ENCODE results near the gene MAFB. TPM values are rescaled to one million over a fixed set of nuclear protein-coding genes. Genes with fewer than 3 reads are reported as not detected.

Gene MAFB
- total and polyA plus RNA-seq, 9 of the 15 experiments (the other 6 are each of a cell fraction or from before 2014, with no cell fraction given) = 0.04 TPM; not detected in 8

- no peak overlapping the region for H3K27ac ChIP-seq (ENCODE audit: extremely low read depth, low read depth, low read length)
- H3K79me2 ChIP-seq (ENCODE audit: control insufficient read depth, insufficient read depth, low read length) = no peaks in the 10 kb centered on the region
- POLR2A ChIA-PET = interaction anchor here (1.0 to 1.2 kb wide), 2 partner anchors 13 to 16 kb away, joined by 3 to 5 read pairs; no protein-coding TSS in a partner anchor
- H3K4me1 ChIP-seq (replicated peaks in 1 of 2; ENCODE audit: control insufficient read depth in 2 of 2, insufficient read depth in 2 of 2, low read length in 2 of 2) = no peaks in the 10 kb centered on the region
- no peak for FAIRE-seq
- DNase-seq (ENCODE audit: extremely low read depth in 1 of 4, low spot score in 3 of 4) = no peak
- WGBS (ENCODE audit: insufficient coverage, low coverage, missing lambda C conversion rate) = 2% methylated on average over 3 of the region's 3 CpGs
- no peaks in the 10 kb centered on the region for H3K36me3 ChIP-seq (ENCODE audit: control insufficient read depth, insufficient read depth, low read length)
- no peak overlapping the region for H3K9ac ChIP-seq (ENCODE audit: insufficient read depth in 1 of 2, low read depth in 2 of 2, low read length in 2 of 2)
- no peak for ATAC-seq
- no peaks in the 10 kb centered on the region for H3K9me3 ChIP-seq (replicated peaks; ENCODE audit: control insufficient read depth, insufficient read depth, low read depth, low read length)
- no peak overlapping the region for H3K4me2 ChIP-seq (ENCODE audit: insufficient read depth, low read length)
- CTCF ChIA-PET (ENCODE audit: low intra/inter-chr PET ratio) = no interaction called here
- no peaks in the 10 kb centered on the region for H4K20me1 ChIP-seq (replicated peaks; ENCODE audit: control insufficient read depth, insufficient read depth, low read length)
- H3K9me1 ChIP-seq (ENCODE audit: control insufficient read depth, insufficient read depth, low read length) = no peaks in the 10 kb centered on the region
- TF ChIP-seq SOX6 (IDR thresholded peaks at IDR 0.05) (no peak), HMGN3 (IDR thresholded peaks at IDR 0.05; ENCODE audit: borderline replicate concordance, extremely low read depth, insufficient read length, low read depth, low read length) (no peak), SLC30A9 (CRISPR knock-in tag; IDR thresholded peaks at IDR 0.05) (no peak), RBM39 (optimal IDR thresholded peaks at IDR 0.05; ENCODE audit: low read depth, low read length) (no peak)
- no TSS peak for BruUV-seq (replicated peaks)
- no peak overlapping the region for H3K4me3 ChIP-seq
- intact Hi-C loops (cut with micrococcal nuclease) = no loop called here
- H2AFZ ChIP-seq (ENCODE audit: low read depth, low read length) = no peak overlapping the region
- no peaks in the 10 kb centered on the region for H3K27me3 ChIP-seq (ENCODE audit: control insufficient read depth in 2 of 2, insufficient read depth in 2 of 2, low read length in 2 of 2)
- in situ Hi-C loops (cut with MboI) = no loop called here
Measured at GRCh38 chr20:40726776-40727175, 37.7 kb upstream of the MAFB start.

- Histone ChIP-seq H3K9me3 (replicated peaks; ENCODE audit: control insufficient read depth, insufficient read depth, low read depth, low read length) (no peaks in the 10 kb centered on the region), H4K20me1 (replicated peaks; ENCODE audit: control insufficient read depth, insufficient read depth, low read length) (no peaks in the 10 kb centered on the region), H3K9me1 (ENCODE audit: control insufficient read depth, insufficient read depth, low read length) (no peaks in the 10 kb centered on the region), H2AFZ (ENCODE audit: low read depth, low read length) (no peak overlapping the region), H3K27me3 (ENCODE audit: control insufficient read depth in 2 of 2, insufficient read depth in 2 of 2, low read length in 2 of 2) (peaks cover 0 to 2% of the 10 kb centered on the region in 2 experiments; a peak in 2 of 5 replicates), H3K4me2 (ENCODE audit: insufficient read depth, low read length) (no peak overlapping the region), H3K79me2 (ENCODE audit: control insufficient read depth, insufficient read depth, low read length) (no peaks in the 10 kb centered on the region), H3K36me3 (ENCODE audit: control insufficient read depth, insufficient read depth, low read length) (no peaks in the 10 kb centered on the region), H3K4me1 (replicated peaks in 1 of 2; ENCODE audit: control insufficient read depth in 2 of 2, insufficient read depth in 2 of 2, low read length in 2 of 2) (no peaks in the 10 kb centered on the region), H3K9ac (ENCODE audit: insufficient read depth in 1 of 2, low read depth in 2 of 2, low read length in 2 of 2) (no peak overlapping the region), H3K27ac (ENCODE audit: extremely low read depth, low read depth, low read length) (no peak overlapping the region), H3K4me3 (no peak overlapping the region)
- in situ Hi-C loops (cut with MboI) (no loop called here), intact Hi-C loops (cut with micrococcal nuclease) (no loop called here)
- CTCF ChIA-PET (ENCODE audit: low intra/inter-chr PET ratio) = no interaction called here
- FAIRE-seq (no peak), DNase-seq (ENCODE audit: extremely low read depth in 1 of 4, low spot score in 3 of 4) (no peak), ATAC-seq (no peak)
- BruUV-seq (replicated peaks) = no TSS peak
- WGBS (ENCODE audit: insufficient coverage, low coverage, missing lambda C conversion rate) = 1% methylated on average over 7 of the region's 7 CpGs
- POLR2A ChIA-PET = no interaction called here
- TF ChIP-seq ZKSCAN1 (IDR thresholded peaks at IDR 0.05; ENCODE audit: low read depth, low read length) (no peak), TAF15 (IDR thresholded peaks at IDR 0.05; ENCODE audit: low read depth, low read length) (no peak), ZNF57 (CRISPR knock-in tag; IDR thresholded peaks at IDR 0.05) (no peak), CBX3 (IDR thresholded peaks at IDR 0.05; ENCODE audit: borderline replicate concordance in 1 of 2, low read length in 2 of 2) (no peak), ZNF224 (CRISPR knock-in tag; IDR thresholded peaks at IDR 0.05) (no peak), ZNF449 (CRISPR knock-in tag; IDR thresholded peaks at IDR 0.05) (no peak), CHD4 (IDR thresholded peaks at IDR 0.05; ENCODE audit: insufficient read depth, insufficient replicate concordance, low read depth, low read length, poor library complexity, severe bottlenecking) (no peak), ZNF280B (CRISPR knock-in tag; IDR thresholded peaks at IDR 0.05) (no peak), FOXJ2 (tag; IDR thresholded peaks at IDR 0.05) (no peak)
Measured at GRCh38 chr20:40724566-40724965, 35.5 kb upstream of the MAFB start.
